ENCODE measurements around the gene AAMDC.

- no peak for TF ChIP-seq POLR2A (IDR thresholded peaks at IDR 0.05; ENCODE audit: low read length)
- TF ChIP-seq GATA1 (IDR thresholded peaks at IDR 0.05; ENCODE audit: low read depth, low read length), result no peak
These were observed 63.4 kb downstream of the AAMDC start for GRCh38 chr11:77884186-77884828.
